ENCODE results near the gene SYT7.
A peak's percentile ranks its signal among the peaks of the same experiment; 100 is the strongest.
"Not testable (repeated sequence)": the region's sequence is repeated elsewhere in the genome, so short reads cannot be mapped to it uniquely, and the experiment has no call there.

The SYT7 gene

DNA sequence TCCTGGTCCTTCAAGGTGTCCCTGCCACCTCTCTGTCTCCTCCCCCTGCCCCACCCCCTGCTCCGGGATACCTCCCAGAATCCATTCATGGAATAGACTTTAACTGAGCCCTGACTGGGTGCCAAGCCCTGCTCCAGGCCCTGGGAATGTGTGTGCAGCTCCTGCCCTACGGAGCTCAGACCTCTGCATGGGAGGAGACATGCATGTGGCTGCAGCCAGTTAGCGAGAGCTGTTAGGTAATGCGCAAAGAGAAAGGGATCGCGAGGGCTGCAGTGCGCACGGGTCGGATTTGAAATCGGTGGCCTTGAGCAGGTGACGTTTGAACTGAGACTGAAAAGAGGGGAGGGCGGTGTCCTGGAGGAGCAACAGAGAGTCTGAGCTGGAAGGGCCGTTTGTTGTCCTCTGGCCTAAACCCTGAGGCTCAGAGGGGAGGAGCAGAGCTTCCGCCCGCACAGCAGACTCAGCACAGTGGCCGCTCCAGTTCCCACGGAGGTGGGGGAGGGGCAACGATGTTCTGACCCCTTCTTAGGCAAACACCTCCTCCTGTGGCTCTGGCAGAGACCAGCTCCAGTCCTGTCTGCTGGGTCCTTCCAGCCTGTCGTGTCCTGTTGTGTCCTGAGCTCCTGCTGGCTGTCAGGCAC is 92.1 kb downstream of the SYT7 start:
- H3K36me3 Mint-ChIP-seq (ENCODE audit: low read depth), result no peaks in the 10 kb centered on the region
- no peak for DNase-seq

GRCh38 chr11:61487342-61488025 is 93.4 kb downstream of the SYT7 start:
- ATAC-seq (no peak), DNase-seq (no peak)
- Mint-ChIP-seq H3K27ac (no peak overlapping the region), H3K27me3 (peaks cover 3% of the 10 kb centered on the region), H3K36me3 (ENCODE audit: low read depth) (no peaks in the 10 kb centered on the region), H3K9me3 (no peaks in the 10 kb centered on the region), H3K4me3 (no peak overlapping the region), H3K4me1 (no peaks in the 10 kb centered on the region)

More for the DNA sequence above, 92.1 kb downstream of the SYT7 start:
- H3K4me1 Mint-ChIP-seq, result no peaks in the 10 kb centered on the region
- no peak overlapping the region for H3K4me3 Mint-ChIP-seq
- no peak overlapping the region for H3K27ac Mint-ChIP-seq
- no peak for ATAC-seq
- H3K27me3 Mint-ChIP-seq, result no peaks in the 10 kb centered on the region
- no peaks in the 10 kb centered on the region for H3K9me3 Mint-ChIP-seq

- Mint-ChIP-seq H3K27ac (no peak overlapping the region), H3K27me3 (peaks cover 3% of the 10 kb centered on the region), H3K9me3 (no peaks in the 10 kb centered on the region), H3K4me1 (no peaks in the 10 kb centered on the region), H3K36me3 (ENCODE audit: low read depth) (no peaks in the 10 kb centered on the region), H3K4me3 (no peak overlapping the region)
- DNase-seq (no peak), ATAC-seq (no peak)
Observed at GRCh38 chr11:61486779-61487178, 94.1 kb downstream of the SYT7 start.

GRCh38 chr11:61486011-61486620 is 94.8 kb downstream of the SYT7 start:
- DNase-seq, result no peak
- peaks cover 3% of the 10 kb centered on the region for H3K27me3 Mint-ChIP-seq
- H3K9me3 Mint-ChIP-seq, result no peaks in the 10 kb centered on the region
- no peaks in the 10 kb centered on the region for H3K36me3 Mint-ChIP-seq (ENCODE audit: low read depth)
- no peak overlapping the region for H3K27ac Mint-ChIP-seq
- no peak overlapping the region for H3K4me3 Mint-ChIP-seq
- no peaks in the 10 kb centered on the region for H3K4me1 Mint-ChIP-seq
- ATAC-seq, result peak; percentile 5

DNA sequence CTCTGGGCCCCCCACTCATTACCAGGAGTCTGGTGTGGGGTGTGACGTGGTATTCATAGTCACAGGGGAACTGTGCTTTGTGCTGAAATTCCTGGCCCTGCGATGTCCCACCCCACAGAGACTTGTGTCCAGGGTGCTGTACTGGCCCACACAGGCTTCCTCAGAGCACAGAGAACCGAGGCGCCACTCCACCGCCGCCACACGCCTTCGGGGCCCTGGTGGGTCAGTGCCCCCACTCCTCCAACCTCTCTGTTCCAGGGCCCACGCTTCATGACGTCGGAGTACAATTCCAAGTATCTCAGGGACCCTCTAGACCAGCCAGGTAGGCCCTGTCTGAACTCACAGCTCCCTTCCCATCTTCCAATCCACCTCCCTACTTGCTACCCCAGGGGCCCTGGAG is 95.8 kb downstream of the SYT7 start:
- DNase-seq (no peak), ATAC-seq (no peak)
- no peaks in the 10 kb centered on the region for H3K36me3 Mint-ChIP-seq (ENCODE audit: low read depth)
- no peak overlapping the region for H3K4me3 Mint-ChIP-seq
- H3K9me3 Mint-ChIP-seq, result no peaks in the 10 kb centered on the region
- no peak overlapping the region for H3K27ac Mint-ChIP-seq
- no peaks in the 10 kb centered on the region for H3K4me1 Mint-ChIP-seq
- peaks cover 3% of the 10 kb centered on the region for H3K27me3 Mint-ChIP-seq

DNA sequence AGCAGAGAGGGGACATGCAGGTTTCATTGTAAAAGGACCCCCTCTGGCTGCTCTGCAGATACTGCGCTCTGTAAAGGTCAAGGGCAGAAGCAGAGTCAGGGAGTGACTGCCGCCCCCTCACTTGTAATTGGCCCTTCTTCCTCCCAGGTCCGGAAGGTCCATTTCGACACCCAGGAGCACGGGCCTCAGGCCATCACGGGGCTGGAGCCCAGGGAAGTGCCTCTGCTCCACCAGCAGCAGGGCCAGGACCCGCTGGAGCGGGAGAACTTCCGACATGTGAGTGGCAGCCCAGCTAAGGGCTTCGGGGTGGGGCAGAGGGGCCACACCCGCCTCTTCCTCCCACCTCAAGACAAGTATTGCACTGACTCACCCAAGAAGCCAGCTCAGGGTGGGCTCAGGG is 96.3 kb downstream of the SYT7 start:
- Mint-ChIP-seq H3K27ac (no peak overlapping the region), H3K4me1 (no peaks in the 10 kb centered on the region), H3K4me3 (no peak overlapping the region), H3K27me3 (peaks cover 3% of the 10 kb centered on the region), H3K9me3 (no peaks in the 10 kb centered on the region), H3K36me3 (ENCODE audit: low read depth) (no peaks in the 10 kb centered on the region)
- ATAC-seq, result no peak
- DNase-seq, result no peak

DNA sequence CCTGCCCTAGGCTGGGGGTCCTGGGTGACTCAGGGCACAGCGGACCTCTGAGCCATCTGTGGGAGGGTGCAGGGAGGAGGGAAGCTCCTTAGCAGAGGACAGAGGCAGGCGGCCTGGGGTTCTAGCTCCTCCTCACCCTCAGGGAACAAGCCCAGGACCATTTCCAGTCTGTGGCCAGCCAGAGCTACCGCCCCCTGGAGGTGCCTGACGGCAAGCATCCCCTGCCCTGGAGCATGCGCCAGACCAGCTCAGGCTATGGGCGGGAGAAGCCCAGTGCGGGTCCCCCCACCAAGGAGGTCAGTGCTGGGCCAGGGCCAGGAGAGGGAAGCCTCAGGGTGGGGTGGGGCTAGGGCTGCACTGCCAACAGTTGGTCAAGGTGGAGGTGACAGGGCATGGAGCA is 98.4 kb downstream of the SYT7 start:
- H3K27me3 Mint-ChIP-seq, result peaks cover 3% of the 10 kb centered on the region
- peak; percentile 34 for ATAC-seq
- no peak overlapping the region for H3K27ac Mint-ChIP-seq
- H3K9me3 Mint-ChIP-seq, result no peaks in the 10 kb centered on the region
- H3K4me3 Mint-ChIP-seq, result no peak overlapping the region
- no peaks in the 10 kb centered on the region for H3K4me1 Mint-ChIP-seq
- DNase-seq, result peak; percentile 46
- no peaks in the 10 kb centered on the region for H3K36me3 Mint-ChIP-seq (ENCODE audit: low read depth)

GRCh38 chr11:61481806-61482205 is 99.1 kb downstream of the SYT7 start:
- no peak overlapping the region for H3K4me3 Mint-ChIP-seq
- no peak overlapping the region for H3K27ac Mint-ChIP-seq
- no peaks in the 10 kb centered on the region for H3K9me3 Mint-ChIP-seq
- H3K36me3 Mint-ChIP-seq (ENCODE audit: low read depth), result no peaks in the 10 kb centered on the region
- DNase-seq, result no peak
- ATAC-seq, result no peak
- H3K4me1 Mint-ChIP-seq, result no peaks in the 10 kb centered on the region
- peaks cover 3% of the 10 kb centered on the region for H3K27me3 Mint-ChIP-seq

DNA sequence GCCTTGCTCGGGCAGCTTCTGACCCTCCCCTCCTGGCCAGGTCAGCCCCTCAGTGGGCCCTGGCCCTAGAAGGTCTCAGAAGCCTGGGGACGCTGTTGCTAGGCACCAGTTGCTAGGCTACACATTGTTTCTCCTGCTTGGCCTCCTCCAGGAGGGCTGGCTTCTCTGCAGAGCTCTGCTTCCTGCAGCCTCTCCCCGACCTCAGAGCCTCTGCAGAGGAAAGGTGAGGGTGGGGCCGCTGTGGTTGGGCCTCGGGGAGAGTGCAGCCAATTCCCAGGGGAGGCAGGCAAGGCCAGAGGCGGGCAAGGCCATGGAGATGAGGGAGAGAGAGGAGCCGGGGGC is 99.9 kb downstream of the SYT7 start:
- ATAC-seq (no peak), DNase-seq (no peak)
- Mint-ChIP-seq H3K4me3 (no peak overlapping the region), H3K4me1 (no peaks in the 10 kb centered on the region), H3K36me3 (ENCODE audit: low read depth) (no peaks in the 10 kb centered on the region), H3K27ac (no peak overlapping the region), H3K9me3 (no peaks in the 10 kb centered on the region), H3K27me3 (peaks cover 3% of the 10 kb centered on the region)

DNA sequence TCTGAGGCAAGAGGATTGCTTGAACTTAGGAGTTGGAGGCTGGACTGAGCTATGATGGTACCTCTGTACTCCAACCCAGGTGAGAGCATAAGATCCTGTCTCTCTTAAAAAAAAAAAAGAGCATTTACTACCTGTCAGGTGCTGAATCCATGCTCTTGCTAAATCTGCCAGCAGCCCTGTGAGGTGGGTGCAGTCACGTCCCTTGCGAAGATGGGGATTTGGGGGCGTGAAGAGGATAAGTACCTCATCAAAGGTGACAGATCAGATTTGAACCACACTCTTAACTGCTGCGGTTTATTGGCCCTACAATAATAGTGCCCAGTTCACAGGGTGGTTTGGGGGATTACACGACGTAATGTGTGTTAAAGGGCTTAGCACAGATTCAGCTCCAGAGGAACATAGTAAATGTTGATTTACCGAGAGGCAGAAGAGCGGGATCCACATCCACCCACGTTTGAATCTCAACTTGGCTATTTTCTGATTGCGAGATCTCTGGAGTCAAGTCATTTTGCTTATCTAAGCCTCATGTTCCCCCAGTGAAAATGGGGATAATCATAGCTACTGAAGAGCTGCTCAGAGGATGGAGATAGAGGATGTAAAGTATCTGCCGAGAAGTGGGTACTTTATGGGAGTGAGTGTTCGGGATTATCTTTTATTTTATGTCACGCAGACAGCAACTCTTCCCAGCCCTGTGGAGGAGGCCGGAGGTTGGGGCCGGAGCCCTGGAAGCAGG is 100.4 kb downstream of the SYT7 start:
- no peaks in the 10 kb centered on the region for H3K9me3 Mint-ChIP-seq
- H3K27ac Mint-ChIP-seq, result no peak overlapping the region
- H3K4me1 Mint-ChIP-seq, result no peaks in the 10 kb centered on the region
- no peak for DNase-seq
- no peak overlapping the region for H3K4me3 Mint-ChIP-seq
- ATAC-seq, result no peak
- H3K27me3 Mint-ChIP-seq, result peaks cover 3% of the 10 kb centered on the region
- H3K36me3 Mint-ChIP-seq (ENCODE audit: low read depth), result no peaks in the 10 kb centered on the region

DNA sequence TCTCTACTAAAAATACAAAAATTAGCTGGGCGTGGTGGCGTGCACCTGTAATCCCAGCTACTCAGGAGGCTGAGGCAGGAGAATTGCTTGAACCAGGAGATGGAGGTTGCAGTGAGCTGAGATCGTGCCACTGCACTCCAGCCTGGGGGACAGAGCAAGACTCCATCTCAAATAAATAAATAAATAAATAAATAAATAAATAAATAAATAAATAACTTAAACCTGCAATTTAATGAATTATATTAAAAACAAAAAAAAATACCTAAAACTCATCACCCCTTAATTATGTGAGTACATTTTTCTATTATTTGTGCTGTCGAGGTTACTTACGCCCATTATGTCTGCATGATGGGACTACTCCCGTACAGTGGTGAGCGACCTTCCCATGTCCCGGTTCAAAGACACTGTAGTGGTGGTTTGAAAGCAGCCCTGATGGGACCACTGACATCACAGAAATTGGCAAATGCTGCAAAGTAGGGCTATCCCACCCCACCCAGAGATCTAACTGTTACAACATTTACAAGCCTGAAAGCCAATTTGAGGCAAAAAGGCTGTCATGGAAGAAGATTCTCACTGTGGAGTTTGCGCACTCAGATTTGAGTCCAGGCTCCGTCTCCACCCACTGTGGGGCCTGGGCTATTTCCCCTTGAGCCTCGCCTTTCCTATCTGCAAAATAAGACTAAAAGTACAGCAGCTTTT is 101.4 kb downstream of the SYT7 start:
- not testable (repeated sequence) for H3K9me3 Mint-ChIP-seq; H3K4me1 Mint-ChIP-seq; H3K27ac Mint-ChIP-seq; DNase-seq; ATAC-seq; H3K27me3 Mint-ChIP-seq; H3K4me3 Mint-ChIP-seq; H3K36me3 Mint-ChIP-seq (ENCODE audit: low read depth)

DNA sequence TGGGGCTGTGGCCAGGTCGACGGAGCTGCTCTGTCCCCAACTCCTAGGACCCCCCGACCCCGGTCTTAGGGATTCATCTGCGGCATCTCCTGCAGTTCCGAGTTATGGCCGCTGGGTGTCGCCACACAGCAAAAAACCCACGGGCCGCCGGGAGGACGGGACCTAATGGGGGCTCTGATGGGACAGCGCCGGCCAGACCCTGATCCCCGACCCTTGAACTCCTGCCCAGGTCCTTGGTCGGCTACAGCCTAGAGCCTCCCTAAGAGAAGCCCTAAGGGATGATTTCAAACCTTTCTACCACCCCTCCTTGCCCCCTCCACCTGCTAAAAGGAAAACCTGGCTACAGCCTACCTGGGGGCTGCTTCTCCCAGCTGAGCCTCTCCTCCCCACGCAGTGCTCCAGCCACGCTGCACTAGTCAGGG is 103.1 kb downstream of the SYT7 start:
- no peak overlapping the region for H3K4me3 Mint-ChIP-seq
- H3K27ac Mint-ChIP-seq, result no peak overlapping the region
- ATAC-seq (peak; percentile 33), DNase-seq (peak; percentile 67)
- H3K4me1 Mint-ChIP-seq, result peaks cover 2% of the 10 kb centered on the region
- H3K36me3 Mint-ChIP-seq (ENCODE audit: low read depth), result no peaks in the 10 kb centered on the region
- no peaks in the 10 kb centered on the region for H3K9me3 Mint-ChIP-seq
- no peaks in the 10 kb centered on the region for H3K27me3 Mint-ChIP-seq

DNA sequence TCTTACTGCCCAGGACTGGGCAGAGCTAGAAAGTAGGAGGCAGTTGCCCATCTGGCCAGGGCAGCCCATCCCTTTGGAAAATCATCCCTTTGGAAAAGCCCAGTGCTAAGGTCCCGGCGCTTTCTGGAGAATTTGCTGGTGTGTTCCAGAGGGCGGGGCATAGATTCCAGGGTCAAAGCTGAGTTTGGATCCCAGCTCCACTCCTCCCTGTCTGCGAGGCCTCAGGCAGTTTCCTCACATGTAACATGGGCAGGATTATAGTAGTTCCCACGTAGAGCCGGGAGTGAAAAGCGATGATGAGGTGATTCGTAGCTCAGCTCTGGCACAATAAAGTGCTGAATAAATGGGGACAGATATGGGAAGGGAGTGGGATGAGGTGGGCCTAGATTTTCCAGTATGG is 103.8 kb downstream of the SYT7 start:
- H3K4me3 Mint-ChIP-seq, result no peak overlapping the region
- DNase-seq, result no peak
- H3K9me3 Mint-ChIP-seq, result no peaks in the 10 kb centered on the region
- H3K27ac Mint-ChIP-seq, result no peak overlapping the region
- no peak for ATAC-seq
- no peaks in the 10 kb centered on the region for H3K27me3 Mint-ChIP-seq
- no peaks in the 10 kb centered on the region for H3K36me3 Mint-ChIP-seq (ENCODE audit: low read depth)
- peaks cover 2% of the 10 kb centered on the region for H3K4me1 Mint-ChIP-seq

GRCh38 chr11:61476371-61476770 is 104.5 kb downstream of the SYT7 start:
- DNase-seq, result no peak
- no peak overlapping the region for H3K4me3 Mint-ChIP-seq
- no peaks in the 10 kb centered on the region for H3K36me3 Mint-ChIP-seq (ENCODE audit: low read depth)
- no peaks in the 10 kb centered on the region for H3K27me3 Mint-ChIP-seq
- H3K4me1 Mint-ChIP-seq, result peaks cover 2% of the 10 kb centered on the region
- no peaks in the 10 kb centered on the region for H3K9me3 Mint-ChIP-seq
- no peak overlapping the region for H3K27ac Mint-ChIP-seq
- no peak for ATAC-seq

Measured in activated naive CD8-positive, alpha-beta T cell treated with anti-CD3 and anti-CD28 coated beads, Interleukin-2, amount 50 U/mL, for 24 hours (primary cell).